OCI-M2 (cell line): ENCODE results near the gene DR1.

Source experiments
- DNase-seq: peaks from one replicate; lab custom pipeline; 2025; ENCODE audit not compliant: unreplicated experiment; lab: John Stamatoyannopoulos, UW

DR1 gene

DNA sequence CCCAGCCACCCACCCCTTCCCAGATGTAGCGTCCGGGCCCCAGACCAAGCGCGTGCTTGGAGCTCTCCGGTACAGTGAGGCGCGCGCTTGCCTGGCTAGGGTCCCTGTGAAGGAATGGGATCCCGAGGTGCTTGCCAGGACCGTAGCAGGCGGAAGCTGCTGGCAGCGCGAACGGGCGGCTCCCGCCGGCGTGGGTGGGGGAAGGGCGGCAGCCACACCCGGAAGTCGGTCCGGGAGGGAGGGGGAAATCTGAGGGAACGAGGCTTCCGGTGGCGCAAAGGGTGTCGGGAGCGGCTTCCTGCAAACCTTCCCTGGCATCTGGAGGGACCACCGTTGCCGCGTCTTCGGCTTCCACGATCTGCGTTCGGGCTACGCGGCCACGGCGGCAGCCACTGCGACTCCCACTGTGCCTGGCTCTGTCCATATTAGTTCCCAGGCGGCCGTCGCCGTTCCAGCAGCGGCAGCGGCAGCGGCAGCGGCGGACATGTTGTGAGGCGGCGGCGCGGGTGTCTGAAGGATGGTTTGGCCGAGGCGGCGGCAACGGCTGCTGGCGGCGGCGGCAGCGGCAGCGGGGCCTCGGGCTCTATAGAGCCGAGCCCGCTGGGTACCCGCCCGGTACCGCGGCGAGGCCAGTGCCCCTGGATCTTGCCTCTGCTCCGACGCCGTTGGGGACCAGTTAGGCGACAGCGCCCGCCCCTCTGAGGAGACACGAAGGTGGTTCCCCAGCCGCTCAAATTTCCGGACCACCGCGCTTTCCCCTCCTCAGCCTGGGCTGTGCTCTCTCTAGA, at the start of gene DR1:
Gene DR1 (plus strand): TSS at position 275 of the 788 bp plus-strand sequence. CDS start 739 bp downstream, outside the sequence.
- peak; percentile 50 for DNase-seq

DNA sequence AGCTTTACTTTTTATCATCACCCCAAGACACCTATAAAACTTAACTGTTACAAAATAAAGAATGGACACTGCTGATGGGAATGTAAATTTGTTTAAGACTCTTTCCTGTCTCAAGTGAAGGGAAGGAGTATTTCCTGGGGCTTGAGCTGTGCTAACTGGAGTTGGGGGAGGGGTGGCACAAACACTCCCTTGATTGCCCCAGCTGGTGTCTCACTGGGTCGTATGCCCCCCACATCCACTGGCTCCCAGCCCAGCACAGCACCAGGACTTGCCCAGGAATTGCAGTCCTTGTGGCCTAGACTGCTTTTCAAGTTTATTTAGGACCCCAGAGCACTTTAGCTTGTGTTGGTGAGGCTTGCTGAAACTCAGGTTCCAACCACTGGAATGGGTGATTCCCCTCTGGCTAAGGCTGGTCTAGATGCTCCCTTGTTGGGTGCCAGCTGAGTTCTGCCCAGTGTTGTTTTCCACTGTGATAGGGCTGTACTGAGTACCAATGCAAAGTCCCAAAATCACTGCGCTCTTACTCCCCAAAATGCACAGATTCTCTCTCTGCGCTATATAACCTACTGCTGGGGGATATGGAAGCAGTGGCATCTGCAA, 49.1 kb upstream of the DR1 start:
- DNase-seq = no peak

DNA sequence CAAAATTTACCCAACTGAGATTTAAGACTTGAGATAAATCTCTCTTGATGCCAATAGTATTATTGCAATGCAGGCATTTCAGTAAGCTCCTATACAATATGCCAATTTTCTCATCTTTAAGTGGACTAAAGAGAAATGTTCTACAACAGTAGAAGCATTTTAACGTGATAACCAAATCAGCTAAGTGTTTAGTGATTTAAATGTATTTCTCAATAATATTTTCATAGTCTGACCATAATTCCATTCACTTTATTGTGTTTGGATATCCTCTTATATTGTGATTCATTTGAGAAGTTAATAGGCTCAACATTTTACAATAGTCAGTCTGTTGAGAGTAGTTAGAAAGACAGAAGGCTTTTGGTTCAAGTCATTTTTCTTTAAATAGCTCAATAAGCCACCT, 44.6 kb upstream of the DR1 start:
- DNase-seq = no peak

DNA sequence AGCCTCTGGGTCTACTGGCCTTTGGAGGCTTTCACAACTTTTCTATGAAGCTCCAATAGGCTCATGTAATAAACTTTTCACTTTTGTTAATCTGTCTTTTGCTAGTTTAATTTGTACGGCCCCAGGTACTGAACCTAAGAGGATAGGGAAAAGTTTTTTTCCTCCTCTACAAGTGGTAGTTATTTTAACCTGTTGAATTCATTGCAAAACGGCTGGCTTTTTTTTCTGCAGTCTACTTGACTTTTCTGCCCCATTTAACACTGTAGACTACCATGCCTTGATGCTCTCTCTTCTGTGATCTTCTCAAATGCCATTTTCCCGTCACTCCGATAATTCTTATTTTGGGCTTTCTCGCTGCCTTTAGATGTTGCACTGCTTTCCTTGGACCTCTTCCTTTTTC, 43.6 kb upstream of the DR1 start:
- no peak for DNase-seq

DNA sequence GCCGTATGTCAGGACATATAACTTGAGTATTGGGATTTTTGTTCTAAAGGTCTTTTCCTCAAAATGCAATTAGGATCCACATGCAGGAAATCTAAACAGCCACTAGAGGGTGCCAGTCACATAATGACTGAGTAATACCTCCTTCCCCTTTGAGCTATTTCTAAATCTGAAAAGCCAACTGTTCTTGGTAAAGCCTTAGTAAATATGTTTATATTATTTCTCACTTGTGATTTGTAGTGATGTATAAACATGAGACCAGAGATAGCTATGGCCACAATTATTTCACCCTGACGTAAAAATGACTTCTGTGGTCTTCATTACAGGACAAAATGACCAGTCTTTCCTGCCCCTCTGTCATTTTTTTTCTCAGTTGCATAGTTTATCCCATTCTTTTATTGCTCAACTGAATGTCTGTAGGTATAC, 41.0 kb upstream of the DR1 start:
- DNase-seq = peak; percentile 32

DNA sequence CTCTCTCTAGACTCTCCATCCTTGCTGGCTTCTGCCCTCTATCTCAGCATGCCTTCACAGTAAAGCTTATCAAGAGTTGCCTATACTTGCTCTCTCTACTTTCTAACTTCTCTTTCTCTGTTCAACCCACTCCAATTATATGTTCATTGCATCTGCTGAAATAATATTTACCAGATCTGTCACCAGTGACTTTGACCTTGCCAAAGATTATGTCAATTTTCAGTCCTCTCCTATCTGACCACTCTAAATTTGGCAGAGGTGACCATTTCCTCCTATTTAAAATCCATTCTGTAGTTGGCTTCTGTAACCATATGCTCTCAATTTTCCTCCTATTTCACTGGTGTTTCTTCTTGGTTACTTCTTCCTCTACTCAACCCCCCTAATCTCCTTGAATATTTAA, 38.8 kb upstream of the DR1 start:
- DNase-seq = no peak

DNA sequence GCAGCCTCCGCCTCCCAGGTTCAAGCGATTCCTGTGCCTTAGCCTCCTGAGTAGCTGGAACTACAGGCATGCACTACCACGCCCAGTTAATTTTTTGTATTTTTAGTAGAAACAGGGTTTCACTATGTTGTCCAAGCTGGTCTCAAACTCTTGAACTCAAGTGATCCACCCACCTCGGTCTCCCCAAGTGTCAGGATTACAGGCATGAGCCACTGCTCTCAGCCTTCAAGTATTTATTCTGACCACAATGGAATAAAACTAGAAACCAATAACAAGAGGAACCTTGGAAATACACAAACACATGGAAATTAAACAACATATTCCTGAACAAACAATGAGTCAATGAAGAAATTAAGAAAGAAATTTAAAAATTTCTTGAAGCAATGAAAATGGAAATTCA, 32.7 kb upstream of the DR1 start:
- DNase-seq = no peak

DNA sequence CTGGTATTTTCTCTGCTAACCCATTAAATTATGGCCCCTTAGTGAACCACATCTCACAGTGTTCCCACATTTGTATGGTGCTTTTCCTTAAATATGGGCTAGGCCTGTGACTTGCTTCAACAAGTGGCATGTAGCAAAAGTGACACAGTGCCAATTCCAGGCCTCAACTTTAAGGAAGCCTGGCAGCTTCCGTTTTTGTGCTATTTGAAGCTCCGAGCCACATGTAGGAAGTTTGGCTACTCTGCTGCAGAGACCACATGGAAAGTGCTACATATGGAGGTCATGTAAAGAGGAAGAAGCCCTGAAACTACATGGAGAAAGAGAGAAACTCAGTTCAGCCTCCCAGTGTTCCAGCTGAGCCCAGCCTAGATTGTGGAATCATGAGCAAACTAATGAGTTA, 28.5 kb upstream of the DR1 start:
- DNase-seq = no peak

DNA sequence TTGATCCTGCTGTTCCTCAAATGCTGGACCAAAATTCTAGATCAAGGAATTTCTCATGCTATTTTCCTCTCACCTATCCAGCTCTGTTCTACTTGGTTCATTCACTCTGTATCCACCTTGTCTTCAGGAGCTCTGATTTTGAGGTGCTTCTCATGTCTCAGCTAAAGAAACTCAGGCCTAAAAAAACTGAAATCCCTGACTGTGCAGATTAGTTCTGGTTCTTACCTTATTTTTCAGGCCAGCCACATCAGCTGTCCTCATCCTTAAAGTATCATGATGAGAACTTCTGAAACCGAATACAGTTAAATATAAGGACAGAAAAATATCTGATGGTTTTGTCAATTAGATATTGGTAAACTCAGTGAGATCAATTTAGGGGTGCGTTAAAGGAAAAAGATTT, 27.8 kb upstream of the DR1 start:
- DNase-seq = no peak

DNA sequence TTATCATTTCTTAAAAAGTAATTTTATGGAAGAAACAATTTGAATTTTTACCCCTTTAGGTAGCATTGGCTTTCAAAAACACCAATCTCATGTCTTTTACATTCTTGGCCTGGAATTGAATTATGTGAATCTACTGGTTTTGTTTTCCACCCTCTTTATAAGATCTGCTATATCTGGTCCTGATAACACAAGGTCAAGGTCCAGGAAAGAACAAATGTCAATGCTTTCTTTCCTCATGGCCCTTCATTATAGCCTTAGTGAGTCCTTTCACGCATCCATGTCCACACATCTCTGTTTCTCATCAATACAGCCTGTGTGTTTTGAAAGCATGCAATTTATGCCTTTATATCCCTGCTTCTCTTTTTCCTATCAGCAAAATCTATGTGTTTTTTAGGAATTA, 24.0 kb upstream of the DR1 start:
- no peak for DNase-seq

DNA sequence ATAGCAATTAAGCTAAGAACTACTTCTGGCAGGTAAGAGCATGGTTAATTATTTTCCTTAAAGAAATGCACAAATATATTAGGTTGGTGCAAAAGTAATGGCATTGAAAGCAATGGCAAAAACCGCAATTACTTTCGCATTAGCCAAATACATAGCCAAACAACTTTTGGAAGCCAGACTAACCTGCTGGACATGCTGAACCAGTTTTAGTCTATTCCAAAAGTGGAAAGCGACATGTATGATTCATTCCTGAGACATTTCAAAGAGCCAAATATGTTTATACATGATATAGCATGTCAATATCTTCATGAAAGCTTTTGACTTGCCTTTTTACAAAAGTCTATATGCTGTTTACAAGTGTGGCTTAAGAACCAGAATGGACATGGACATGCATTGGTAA, 23.4 kb upstream of the DR1 start:
- no peak for DNase-seq

DNA sequence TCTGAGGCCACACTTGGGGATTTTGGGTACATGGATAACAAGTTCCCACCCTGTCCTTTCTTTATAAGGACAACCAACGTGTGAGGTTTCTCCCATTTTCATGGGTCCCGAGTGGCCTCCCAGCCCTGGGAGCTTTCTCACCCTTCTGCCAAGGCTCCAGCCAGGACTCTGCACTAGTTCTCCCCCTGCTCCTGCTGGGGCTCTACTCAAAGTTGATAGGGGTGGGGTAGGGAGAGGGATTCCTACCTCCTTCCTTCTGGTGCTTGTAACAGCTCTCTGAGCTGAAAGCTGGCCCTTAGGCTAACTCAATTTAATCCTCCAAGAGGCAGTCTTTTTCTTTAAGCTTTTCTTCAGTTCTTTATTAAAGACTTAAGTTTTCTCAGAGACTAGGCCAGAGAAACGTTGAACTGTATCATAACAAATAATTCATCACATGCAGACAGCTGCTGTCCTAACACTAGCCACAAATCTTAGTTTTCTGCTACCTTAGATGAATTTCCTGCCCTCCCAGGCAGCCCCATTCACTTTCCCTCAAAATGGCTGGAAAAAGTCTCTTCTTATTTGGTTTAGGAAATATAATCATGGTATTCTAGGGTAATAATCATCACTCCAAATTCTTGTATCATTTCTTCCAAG, 22.4 kb upstream of the DR1 start:
- DNase-seq = no peak

DNA sequence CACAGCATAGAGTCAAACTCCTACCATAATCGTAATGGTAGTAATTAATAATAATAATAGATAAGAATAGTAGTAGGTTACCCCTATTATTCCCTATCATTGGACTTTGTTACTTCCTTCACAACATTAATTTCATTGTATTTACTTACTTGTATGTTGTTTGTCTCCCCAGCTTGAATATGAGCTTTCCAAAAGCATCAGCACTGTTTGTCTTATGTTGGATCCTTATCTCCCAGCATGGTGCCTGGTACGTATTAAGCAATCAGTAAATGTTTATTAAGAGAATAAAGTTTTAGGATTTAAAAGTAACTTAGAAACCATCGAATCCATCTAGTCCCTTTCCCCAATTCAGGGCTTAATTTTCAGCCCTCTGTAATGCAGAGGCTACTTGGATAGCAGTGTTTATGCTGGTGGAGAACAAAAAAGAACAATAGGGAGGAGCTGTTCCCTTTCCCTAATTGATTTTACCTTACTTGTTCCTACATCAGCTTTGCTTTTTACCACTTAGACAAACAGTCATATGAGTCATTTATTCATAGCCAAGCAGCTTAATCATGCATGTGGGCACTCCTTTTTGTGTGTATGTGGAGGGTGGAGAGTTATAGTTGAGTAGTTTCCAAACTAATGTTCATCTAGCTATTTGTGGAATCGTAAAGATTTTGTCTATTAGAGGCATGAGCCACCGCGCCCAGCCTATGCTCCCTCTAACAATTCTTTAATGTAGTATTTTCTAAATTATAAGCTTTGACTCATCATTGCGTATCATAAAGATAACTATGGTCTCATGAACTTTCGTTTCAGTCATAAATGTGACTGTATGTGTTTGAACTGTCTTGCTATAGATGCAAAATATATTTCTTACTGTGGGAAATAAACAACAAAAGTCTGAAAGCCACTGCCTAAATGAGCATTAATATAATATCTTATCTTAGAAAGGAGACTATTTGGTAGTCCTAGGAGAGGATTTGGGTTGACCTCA, 20.9 kb upstream of the DR1 start:
- no peak for DNase-seq

DNA sequence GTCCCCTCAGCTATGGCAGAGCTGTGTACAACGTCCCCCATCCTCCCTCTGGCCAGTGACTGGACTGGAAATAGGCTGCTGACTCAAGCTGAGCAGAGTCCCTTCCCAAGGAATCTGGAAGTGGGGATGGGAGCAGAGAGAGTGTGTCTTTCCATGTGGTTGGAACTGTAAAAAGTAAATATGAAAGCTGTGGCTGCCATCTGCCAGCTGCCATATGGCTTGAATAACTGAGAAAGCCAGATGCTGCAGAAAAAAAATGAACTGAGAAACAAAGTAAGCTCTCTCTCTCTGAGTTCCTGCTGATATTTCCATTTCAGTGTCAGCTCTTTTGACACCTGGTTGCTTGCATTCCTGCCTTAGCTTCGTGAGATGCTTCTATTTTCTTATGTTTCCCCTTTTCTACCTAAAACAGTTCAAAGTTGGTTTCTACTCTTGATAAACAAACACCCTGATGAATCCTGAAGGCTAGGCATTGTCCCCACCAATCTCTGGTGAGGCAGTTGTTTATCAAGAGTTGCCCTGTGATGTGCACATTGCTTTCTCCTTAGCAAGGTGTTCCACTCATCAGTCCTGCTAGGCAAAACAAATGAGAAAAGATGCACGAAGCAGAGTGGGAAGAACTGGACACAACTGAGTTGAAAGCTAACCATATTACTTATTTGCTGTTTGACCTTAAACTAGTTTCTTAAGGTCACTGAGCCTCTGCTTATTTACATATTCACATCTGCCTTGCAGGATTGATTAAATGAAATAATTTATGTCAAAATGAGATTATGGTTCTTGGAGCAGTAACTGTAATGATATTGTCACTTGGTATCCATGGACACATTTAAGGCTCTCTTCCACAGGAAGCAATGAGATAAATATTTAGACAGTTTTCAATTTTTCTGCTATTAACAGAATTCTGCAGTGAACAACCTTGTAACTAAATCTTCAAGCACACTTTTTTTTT, 16.6 kb upstream of the DR1 start:
- DNase-seq = no peak

DNA sequence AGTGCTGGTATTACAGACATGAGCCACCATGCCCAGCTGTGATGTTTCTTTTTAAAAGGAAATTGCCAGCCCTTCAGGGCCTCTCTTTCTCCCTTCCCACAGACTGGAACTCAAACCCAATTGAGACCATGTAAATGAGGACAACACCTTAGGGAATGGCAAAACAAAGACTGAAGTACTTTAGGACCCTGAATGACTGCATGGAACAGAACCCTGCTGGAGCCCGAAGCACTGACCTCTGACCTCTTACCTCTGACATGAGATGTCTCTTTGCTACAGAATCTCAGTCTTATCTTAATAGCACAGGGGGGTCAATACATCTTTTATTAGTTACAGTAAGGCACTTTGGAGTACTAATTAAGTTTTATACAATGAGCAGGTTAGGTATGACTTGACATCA, 15.5 kb upstream of the DR1 start:
- no peak for DNase-seq

DNA sequence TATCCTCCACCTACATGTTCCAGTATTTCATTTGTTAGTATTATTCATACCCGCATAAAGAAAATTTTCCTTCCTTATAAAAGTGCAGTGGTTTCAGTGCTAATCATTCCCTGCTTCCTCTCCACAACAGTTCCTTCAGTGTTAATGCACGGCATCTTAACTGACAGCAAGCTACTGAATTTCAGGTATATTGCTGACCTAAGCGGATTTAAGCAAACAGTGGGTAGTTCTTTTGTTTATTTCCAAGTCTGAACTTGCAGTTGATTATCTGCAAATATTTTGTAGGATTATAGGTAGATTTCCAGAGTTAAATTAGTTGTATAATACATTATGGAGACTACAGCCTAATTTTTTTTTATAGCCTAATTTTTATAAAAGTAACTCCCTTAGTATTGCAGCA, 15.1 kb upstream of the DR1 start:
- DNase-seq = no peak

DNA sequence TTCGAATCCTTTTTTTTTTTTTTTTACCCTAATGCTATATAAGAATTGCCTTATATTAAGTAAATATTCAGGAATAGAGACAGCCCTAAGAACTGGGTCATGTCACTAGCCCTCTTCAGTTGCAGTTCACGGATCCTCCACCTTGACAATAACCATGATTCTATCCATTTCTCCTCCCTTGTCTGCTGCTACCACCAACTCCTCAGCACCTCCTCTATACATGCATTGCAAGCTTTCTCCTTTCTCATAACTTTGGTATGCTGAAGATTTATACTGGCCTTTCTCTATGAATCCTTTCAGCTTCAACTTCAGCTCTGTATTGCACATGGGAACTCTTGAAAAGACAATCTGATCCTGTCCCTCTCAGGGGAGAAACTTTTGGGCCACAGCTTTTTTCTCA, 14.3 kb upstream of the DR1 start:
- DNase-seq = no peak

DNA sequence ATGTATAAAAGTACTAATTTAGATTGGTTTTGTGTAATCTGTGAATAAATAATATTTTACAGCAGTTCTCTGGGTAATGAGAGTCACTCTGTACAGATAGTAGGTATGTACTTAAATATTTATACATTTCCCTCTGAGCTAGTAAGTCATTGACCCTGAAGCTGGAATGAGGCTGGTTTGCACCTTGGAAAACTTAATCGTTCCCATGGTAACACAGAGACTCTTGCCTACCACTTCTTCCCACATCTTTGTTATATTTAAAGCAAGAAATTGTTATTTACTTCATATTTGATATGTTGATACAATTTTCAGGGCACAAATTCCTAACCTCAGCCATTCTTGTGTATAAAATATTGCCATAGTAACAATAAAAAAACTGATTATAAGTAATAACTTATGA, 13.3 kb upstream of the DR1 start:
- no peak for DNase-seq

DNA sequence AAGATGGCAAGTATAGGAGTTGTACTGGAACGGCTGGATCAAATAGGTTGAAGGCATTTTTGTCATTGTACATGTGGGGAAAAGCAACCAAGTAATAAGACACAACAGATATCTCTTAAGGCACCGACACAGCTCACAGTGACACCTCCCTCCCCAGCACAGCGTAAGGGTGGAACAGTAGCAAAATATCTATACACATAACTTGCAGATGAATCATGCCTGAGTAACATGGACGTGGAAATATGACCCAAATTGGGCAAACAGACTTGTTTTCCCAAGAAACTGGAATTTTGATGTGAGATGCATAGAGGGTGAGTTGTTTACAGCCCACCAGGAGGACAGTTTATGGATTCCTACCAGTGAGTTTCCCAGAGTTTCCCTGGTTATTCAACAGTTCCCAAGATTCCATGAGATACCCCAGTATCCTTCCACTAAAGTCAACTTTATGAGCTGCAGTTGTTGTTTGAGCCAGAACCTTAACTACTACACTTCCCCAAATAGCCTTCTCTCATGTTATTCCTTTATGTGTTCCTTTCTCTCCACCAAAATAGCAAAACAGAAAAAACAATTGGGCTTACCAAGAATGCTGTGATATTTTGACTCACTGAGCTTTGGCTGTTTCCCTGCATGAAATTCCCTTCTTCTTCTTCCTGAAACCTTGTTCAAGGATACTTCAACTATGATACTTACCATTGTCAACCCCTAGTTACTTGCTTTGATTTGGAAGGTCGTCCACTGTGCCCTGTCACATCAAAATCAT, 7.1 kb upstream of the DR1 start:
- DNase-seq = no peak
